OCI-M1 (cell line): ENCODE measurements around the gene PRIM2.
"Not testable (repeated sequence)": the region's sequence is repeated elsewhere in the genome, so short reads cannot be mapped to it uniquely, and the experiment has no call there.

Experiments used
- DNase-seq: peaks from one replicate; lab custom pipeline; 2025; lab: John Stamatoyannopoulos, UW

The PRIM2 gene

GRCh38 chr6:57505251-57505650 lies 187.8 kb downstream of the PRIM2 start:
- peak; percentile 50 for DNase-seq

GRCh38 chr6:57510390-57510789 lies 193.0 kb downstream of the PRIM2 start:
- DNase-seq: not testable (repeated sequence)

- not testable (repeated sequence) for DNase-seq
These were observed 197.7 kb downstream of the PRIM2 start for GRCh38 chr6:57515171-57515570.

DNA sequence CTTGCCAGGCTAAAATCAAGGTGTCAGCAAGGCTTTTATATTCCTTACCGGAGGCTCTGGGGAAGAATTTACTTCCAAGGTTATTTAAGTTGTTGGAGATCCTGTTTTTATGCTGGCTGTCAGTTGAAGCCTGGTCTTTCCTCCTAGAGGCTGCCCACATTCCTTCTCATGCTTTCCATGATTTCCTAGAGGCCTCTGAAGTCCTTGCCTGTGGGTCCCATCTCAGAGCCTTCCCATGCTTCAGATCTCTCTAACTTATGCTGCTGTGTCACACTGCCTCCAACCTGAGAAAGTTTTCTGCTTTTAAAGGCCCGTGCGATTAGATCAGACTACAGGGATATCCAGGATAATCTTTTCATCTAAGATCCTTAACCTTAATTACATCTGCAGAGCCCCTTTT lies 198.4 kb downstream of the PRIM2 start:
- DNase-seq: not testable (repeated sequence)

- not testable (repeated sequence) for DNase-seq
These were observed 199.3 kb downstream of the PRIM2 start for GRCh38 chr6:57516776-57517175.

- DNase-seq: not testable (repeated sequence)
These were observed 201.8 kb downstream of the PRIM2 start for GRCh38 chr6:57519198-57519597.

GRCh38 chr6:57521085-57521484 lies 203.7 kb downstream of the PRIM2 start:
- not testable (repeated sequence) for DNase-seq

GRCh38 chr6:57523221-57523620 lies 205.8 kb downstream of the PRIM2 start:
- not testable (repeated sequence) for DNase-seq

DNA sequence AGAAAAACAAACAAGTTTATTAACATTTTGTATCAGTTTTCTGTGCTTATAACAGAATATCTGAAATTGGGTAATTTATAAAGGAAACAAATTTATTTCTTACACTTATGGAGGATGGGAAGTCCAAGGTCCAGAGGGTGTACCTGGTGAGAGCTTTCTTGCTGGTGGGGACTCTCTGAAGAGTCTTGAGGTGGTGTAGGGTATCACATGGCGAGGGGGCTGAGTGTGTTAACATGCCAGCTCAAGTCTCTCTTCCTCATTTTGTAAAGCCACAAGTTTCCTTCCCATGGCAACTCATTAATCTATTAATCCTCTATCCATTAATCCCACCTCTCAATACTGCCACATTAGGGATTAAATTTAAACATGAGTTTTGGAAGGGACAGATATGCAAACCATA lies 212.3 kb downstream of the PRIM2 start:
- DNase-seq: not testable (repeated sequence)

DNA sequence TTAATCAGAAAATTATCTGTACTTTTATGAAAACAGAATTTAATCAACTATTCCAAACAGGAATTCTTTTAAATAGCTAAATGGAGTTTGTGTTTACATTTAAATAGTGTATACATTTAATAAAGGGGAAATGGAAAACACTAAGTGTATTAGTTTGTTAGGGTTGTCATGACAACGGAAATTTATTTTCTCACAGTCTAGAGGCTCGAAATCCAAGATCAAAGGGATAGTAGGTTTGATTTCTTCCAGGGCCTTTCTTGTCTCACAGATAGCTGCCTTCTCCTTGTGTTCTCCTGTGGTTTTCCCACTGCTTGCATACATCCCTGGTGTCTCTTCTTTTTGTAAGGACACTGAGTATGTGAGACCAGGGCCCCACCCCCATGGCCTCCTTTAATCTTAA lies 215.2 kb downstream of the PRIM2 start:
- not testable (repeated sequence) for DNase-seq

GRCh38 chr6:57535121-57535520 lies 217.7 kb downstream of the PRIM2 start:
- not testable (repeated sequence) for DNase-seq

DNA sequence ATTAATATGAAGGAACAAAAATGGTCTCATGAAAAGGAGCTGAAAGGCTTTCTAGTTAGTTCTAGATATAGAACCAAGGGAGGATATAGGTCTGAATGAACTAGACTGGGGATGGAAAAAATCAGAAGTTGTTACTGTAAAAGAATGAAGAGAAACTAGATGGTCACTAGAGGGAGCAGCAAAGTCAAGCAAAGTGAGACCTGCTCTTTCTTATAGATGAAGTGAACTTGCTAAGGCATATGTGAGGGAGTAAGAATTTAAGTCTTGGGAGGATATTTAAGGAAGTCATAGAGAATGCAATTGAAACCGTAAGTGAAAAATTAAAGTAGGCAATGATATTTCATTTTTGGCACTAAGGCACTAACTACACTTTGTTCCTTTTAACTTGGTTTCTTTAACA lies 218.6 kb downstream of the PRIM2 start:
- peak; percentile 76 for DNase-seq

DNA sequence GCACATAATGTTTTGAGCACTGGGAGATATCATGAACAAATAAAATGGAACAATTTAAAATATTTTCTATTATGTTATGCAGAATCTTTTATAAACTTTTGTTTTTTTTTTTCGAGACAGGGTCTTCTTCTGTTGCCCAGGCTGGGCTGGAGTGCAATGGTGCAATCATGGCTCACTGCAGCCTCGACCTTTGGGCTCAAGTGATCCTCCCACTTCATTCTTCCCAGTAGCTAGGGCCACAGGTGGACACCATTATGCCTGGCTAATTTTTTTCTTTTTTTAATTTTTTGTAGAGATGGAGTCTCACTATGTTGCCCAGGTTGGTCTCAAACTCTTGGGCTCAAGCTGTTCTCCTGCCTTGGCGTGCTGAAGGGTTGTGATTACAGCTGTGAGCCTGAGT lies 220.5 kb downstream of the PRIM2 start:
- not testable (repeated sequence) for DNase-seq

GRCh38 chr6:57551961-57552360 lies 234.5 kb downstream of the PRIM2 start:
- not testable (repeated sequence) for DNase-seq

GRCh38 chr6:57557855-57558254 lies 240.4 kb downstream of the PRIM2 start:
- not testable (repeated sequence) for DNase-seq

DNA sequence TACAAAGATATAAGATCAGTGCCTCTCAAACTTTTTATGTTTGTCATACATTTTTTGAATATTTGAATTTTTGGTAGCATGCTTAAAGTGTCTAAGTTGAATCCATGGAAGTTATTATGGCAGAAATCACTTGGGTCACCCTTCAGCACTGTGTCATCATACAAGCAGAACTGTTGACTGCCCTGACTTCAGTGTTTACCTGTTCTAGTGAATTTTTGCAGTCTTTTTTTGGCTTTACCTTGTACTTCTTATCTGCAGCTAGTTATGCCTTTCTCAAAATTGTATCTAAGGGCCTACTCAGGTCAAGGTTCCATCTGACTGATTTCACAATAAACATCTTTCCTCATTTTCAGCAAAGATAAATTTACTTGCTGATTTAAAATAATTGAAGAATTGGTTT lies 241.7 kb downstream of the PRIM2 start:
- not testable (repeated sequence) for DNase-seq

DNA sequence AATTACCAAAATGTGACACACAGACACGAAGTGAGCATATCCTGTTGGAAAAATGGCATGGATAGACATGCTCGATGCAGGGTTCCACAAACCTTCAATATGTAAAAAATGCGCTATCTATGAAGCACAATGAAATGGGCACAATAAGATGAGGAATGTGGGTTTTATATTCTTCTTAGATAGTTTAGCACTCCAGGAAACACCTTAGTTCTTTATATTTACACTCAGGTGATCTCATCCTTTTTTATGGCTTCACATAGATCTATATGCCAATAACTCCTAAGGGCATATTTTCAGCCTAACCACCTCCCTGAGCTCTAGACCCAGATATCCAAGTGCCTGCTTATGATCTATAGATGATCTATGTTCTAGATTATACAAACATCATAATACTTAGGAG lies 244.8 kb downstream of the PRIM2 start:
- not testable (repeated sequence) for DNase-seq

- DNase-seq: not testable (repeated sequence)
These were observed 254.7 kb downstream of the PRIM2 start for GRCh38 chr6:57572119-57572518.

DNA sequence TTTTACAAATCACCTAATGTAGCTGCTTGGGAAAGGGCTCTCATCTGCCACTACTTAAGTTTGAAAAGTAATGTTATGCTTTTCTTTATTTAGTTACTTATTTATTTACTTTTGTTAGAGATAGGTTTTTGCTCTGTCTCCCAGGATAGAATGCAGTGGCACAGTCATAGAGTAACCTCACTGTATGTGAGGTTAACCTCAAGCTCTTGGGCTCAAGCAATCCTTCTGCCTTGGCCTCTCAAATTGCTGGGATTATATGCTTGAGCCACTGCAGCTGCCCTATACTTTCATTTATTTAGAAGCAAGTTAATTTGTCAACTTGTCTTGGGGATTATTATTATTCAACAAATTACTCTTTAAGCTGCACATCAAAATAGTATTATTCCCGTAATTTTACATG lies 255.4 kb downstream of the PRIM2 start:
- not testable (repeated sequence) for DNase-seq

GRCh38 chr6:57577023-57577422 lies 259.6 kb downstream of the PRIM2 start:
- DNase-seq: not testable (repeated sequence)

DNA sequence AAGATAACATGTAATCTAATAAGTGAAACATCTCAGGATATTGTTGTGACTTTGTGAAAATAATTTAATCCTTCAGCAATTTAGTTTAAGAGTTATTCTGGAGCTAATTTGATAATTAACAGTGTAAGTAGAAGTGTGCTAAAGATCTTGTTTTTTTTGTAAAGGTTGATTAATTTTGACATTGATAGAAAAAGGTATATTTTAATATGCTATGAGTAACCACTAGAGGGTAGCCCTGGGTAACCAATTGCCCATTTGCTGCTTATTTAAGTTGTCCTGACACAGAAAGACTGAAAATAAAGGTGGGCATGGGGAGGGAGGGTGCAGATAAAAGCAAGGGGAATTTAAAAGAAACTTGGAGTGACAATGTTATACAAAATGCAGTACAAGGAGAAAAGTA lies 262.1 kb downstream of the PRIM2 start:
- peak; percentile 29 for DNase-seq

- not testable (repeated sequence) for DNase-seq
These were observed 264.2 kb downstream of the PRIM2 start for GRCh38 chr6:57581586-57581985.

- DNase-seq: not testable (repeated sequence)
These were observed 283.7 kb downstream of the PRIM2 start for GRCh38 chr6:57601105-57601504.

DNA sequence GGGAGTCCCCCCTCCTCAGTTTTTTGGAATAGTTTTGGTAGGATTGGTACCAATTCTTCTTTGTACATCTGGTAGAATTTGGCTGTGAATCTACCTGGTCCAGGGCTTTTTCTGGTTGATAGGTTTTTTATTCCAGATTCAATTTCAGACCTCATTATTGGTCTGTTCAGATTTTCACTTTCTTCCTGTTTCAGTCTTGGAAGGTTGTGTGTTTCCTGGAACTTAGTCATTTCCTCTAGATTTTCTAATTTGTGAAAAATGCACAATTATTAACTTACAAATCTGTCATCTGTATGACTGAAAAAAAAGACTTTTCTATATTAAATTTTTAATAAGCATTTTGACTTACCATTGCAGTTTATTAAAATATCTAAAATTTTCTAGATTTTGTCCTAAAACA lies 287.9 kb downstream of the PRIM2 start:
- not testable (repeated sequence) for DNase-seq

GRCh38 chr6:57606331-57606730 lies 288.9 kb downstream of the PRIM2 start:
- not testable (repeated sequence) for DNase-seq
